ENCODE measurements around the gene CTBP2.

The CTBP2 gene

DNA sequence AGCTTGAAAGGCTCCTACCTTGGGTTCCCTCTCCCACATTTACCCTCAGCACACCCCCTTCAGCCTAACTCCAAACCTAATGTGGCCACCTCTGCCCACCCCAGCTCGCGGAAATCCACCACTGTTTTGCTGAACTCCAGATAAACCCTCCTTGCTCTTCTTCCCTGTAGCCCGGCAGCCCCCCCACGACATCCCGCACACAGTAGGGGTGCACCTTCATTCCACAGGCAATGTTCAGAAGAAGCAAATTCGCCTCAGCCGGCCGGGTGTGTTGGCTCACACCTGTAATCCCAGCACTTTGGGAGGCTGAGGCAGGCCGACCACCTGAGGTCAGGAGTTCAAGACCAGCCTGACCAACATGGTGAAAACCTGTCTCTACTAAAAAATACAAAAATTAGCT is 17.4 kb downstream of the CTBP2 start:
- DNase-seq, result no peak

DNA sequence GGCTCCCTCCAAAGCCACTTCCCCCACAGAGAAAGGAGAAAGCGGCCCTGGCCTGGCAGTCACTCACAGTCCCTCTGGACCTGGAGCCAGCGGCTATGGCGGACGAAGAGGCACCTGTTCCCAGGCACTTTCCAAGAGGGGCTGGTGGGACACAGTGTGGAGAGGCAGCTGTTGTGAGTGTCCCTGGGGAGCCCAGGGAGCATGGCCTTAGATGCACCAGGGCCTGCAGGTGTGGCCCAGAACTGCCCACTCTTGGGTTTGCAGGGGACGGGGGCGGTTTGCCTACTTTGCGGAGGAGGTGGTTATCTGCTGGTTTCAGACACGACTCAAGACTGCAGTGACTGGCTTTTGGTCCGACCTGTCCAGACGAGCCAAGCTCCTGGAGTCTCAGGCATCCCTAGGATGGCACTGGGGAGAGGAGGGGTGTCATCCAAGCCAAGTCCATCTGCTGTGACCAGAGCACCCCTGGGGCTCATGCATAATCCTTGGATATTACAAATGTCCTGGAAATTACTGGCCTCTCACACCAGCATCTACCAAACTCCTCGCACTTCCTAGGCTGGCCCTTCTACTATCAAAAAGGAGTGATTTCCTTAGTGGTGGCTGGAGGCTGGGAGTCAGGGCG is 18.4 kb downstream of the CTBP2 start:
- no peak for DNase-seq

DNA sequence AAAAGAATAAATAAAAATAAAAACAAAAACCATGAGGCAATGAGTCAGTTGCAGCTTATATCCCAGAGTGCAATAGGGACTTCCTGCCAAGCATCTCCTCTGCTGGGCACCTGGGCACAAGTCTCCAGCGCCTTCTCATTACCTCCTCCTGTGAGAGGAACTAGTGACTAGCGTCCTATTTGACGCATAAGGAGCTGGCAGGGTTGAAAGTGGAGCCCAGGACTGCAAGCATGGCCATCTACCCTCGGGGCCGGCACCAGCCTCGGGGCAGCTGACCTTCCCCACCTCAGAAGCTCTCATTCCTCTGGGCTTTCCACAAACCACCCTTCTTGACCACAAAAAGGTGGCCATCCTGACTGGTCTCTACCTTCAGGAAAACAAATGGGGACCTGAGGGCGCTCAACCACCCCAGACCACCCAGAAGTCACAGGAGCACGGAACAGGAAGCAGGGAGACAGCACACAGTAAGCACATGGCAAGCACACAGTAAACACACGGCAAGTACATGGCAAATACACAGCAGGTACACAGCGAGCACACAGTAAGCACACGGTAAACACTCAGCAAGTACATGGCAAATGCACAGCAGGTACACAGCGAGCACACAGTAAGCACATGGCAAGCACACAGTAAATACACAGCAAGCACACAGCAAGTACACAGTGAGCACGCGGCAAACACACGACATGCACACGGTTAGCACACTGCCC is 19.1 kb downstream of the CTBP2 start:
- no peak for DNase-seq

DNA sequence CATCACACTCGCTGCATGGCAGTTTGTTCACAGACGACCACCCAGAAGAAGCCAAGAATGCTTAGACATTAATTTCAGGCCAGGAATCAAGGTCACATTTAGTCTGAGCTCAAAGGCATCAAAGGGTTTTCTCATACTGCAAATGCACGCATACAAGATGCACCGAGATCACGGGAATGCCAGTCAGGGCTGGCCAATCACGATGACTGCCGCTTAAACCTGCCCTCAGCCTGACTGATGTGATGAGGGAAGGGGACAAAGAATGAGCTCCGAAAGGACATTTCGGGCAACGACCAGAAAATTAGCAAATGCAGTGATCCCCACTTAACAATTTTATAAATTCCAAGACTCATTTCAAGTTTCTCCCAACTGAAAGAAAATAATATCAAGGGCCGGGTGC is 20.2 kb downstream of the CTBP2 start:
- DNase-seq, result no peak

DNA sequence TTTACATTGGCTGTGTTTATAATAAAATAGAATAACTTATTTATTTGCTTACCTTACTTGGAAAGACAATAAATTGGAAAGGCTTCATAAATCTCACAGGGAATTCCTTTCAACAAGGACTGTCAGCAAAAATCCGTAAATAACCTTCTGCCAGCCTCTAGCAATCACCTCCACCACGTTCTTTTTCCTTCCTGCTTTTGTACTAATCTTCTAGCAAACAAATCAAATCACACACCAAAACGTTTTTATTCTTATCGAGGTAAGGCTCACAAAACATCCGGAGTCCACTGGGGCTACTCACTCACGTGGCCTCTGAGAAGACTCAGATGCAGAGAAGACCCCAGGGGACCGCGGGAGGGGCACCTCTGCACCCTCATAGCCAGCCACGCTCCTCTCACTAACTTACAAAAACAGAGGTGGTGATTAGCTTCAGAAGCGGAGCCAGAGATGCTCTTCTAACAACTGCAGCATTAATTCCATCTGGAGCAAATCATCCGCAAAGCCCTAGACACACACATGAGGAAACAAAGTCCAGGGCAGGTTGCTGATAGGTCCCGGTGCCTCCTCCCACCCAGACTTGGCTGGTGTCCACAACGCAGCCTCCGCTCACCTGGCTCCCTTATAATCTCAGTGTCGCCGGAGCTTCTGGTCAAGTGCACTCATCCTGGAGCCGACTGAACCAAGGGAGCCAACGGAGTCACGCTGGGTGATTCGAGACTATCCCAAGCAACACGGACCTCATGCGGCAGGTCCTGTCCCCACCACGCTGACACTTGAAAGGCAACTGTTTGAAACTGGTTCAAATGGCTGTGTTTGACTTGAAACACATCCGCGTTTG is 22.5 kb downstream of the CTBP2 start:
- DNase-seq, result no peak

DNA sequence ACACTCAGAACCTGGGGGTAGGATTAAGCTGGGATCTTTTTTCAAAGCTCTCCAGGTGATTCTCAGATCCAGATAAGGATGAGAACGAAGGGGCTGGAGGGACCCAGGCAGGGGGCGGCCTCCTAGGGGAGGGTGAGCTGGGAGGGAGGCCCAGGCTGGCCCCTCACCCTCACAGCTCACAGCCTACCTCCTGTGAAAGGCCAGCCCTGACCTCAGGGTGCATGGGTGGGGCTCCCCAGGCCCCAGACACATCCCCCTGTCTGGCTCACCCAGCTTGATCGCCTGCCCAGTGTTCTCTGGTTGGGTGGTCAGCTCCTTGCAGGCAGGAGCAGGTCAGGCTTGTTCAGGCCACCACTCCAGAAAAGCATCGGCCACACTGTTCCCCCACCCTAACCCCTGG is 24.3 kb downstream of the CTBP2 start:
- DNase-seq, result no peak

DNA sequence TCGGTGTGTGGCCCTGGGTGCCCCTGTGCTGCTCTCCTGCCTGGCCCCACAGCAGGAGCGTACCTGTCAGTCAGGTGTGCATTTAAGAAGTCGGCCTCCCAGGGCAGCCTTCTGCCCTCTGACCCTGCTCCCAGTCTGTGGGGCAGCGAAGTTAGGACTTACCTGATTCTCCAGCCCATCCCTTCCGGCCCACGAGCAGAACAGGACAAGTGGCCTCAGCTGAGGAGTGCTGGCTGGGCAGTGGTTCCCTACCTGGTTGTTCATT is 24.7 kb downstream of the CTBP2 start:
- no peak for DNase-seq

DNA sequence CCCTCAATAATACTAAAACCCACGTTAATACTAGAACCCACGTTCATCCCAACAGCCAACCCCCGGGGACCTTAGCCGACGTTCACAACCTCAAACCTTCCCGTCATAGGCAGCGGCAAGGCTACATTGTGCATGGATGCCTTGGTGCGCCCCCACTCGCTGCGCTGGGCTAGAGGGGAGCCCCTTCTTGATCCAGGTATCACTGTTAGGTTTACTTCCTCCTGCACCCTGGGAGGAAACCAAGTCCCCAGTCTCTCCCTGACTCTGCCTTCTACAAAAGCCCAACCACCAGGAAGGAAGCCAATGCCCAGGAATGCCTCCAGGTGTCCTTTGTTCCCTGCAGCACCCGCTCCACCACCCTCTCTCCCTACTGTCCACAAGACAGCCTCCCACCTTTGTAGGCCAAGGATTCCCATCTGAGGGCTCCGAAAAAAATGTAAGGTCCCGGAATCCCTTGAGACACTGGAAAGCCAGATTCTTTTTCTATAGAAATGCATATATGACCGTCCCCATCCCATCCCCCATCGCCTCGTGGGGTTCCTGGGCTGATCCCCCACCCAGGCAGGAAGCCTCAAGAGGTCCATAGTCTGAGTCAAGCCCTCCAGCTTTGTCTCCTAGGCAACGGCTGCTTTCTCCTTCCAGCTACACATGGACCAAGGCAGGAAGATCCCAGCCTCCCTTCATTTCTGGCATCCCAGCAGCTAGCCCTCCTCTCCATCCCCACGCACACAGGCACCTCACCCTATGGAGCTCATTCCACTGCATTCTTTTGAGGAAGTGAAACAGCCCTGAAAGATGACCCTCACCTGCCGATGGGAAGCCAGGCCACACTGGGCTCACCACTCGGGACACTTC is 25.2 kb downstream of the CTBP2 start:
- DNase-seq, result no peak

DNA sequence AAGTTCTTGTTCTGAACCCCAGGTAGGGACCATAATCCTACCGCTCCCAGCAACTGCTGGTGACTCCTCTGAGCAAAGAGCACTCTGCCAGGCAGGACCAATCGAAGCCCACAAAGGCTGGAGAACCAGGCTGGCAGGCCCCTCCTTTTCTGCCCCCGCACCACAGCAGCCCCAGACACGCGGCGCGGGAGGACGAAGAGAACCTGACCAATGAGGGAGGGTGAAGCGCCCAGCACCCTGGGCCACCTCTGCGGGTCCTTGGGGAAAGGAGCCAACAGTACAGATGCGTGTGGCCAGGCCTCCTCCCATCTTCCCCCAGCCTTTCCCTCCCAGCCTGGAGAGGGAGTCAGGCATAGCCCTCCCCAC is 25.9 kb downstream of the CTBP2 start:
- no peak for DNase-seq

DNA sequence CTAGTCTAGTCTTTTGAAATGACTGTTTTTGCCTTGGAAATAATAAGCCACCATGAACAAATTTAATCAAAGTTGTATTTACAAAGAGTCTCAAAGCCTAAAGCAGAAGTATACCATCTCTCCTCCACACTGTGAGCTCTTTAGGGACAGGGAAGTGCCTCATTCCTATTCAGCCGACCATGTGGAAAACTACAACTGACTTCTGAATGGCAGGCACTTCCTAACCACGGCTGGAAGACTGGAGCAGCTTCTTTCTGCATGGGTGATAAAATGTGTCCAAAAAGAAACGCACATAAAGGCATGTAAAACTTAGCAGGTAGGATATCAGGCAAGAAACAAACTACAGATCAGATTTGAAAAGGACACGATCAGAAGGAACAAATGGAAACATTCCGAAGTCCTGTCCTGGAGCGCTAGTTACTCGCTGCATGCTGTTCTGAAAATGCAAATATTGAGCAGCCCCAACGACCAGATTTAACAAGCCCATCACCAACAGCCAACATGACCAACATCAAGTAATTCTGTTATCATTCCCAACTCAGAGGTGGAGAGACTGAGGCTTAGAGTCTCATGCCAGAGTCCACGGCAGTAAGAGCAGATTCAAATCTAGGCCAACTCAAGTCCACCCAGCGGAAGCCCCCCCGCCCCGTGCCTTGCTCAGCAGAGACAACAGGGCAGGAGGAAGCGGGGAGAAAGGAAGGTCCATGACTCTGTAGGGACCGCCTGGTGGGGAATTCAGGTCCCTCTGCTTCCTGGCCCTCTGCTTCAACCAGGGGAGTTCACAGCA is 26.5 kb downstream of the CTBP2 start:
- no peak for DNase-seq

DNA sequence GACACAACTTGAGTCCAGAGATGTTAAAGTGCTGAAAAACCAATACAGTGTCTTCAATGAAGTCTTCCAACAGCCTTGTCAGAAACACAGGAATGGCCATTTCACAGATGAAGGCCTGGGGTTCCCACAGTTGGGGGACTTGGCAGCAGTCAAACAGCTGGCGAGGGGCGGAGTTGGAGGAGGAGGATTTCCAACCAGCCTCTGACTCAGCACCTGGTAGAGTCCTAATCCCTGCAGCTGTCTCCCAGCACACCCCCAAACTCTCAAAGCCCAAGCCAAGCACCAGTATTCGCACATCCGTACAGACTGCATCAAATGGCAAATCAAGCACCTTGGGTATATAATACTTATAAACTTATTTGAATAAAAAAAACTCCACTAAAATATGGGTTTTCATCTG is 28.0 kb downstream of the CTBP2 start:
- DNase-seq, result no peak

DNA sequence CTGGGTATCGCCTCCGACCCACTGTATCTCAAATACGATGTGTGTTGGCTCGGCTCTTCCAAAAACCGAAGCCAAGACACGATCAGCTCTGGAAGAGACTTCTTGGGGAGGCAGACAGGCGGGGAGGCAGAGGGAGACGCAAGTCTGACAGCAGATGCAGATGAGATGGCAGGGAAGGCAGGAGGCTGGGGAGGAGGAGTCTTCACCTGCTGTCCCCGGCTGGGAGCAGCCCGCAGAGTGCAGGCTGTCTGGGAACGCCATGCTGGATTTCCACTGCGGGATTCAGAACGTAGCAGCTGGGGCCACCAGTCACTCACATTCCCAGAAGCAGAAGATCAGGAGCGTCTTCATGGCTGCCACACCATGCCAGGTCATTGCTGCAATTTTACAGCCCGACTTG is 29.4 kb downstream of the CTBP2 start:
- no peak for DNase-seq

DNA sequence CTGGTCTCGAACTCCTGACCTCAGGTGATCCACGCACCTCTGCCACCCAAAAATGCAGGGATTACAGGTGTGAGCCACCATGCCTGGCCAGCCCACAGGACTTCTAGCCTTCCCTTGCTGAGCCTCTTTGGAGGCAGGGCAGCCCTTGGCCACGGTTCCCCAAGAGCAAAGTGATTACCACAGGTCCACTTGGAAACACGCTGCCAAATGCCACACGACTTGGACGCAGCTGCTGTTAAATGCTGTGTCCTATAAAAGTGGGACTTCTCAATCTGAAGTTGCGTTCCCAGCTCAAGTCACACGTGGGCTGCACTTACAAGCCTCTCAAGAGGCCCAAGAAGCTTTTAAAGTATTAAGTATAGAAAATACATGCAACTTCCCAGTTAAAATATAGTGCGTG is 30.1 kb downstream of the CTBP2 start:
- DNase-seq, result no peak

DNA sequence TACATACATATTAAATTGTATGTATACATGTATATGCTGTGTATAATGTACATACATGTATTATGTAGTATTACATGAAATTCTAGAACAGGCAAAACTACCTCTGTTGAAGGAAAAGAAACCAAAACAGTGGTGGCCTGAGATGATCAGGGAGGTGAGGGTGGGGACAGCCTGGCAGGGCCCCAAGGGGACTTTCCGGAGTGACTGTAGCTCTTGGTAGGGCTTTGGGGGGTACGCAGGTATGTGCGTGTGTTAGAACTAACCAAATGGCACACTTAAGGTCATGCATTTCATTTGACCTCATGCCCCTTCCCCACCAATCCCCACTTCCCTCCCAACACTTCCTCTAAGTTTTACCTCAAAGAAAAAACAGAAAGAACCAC is 31.3 kb downstream of the CTBP2 start:
- DNase-seq, result no peak

DNA sequence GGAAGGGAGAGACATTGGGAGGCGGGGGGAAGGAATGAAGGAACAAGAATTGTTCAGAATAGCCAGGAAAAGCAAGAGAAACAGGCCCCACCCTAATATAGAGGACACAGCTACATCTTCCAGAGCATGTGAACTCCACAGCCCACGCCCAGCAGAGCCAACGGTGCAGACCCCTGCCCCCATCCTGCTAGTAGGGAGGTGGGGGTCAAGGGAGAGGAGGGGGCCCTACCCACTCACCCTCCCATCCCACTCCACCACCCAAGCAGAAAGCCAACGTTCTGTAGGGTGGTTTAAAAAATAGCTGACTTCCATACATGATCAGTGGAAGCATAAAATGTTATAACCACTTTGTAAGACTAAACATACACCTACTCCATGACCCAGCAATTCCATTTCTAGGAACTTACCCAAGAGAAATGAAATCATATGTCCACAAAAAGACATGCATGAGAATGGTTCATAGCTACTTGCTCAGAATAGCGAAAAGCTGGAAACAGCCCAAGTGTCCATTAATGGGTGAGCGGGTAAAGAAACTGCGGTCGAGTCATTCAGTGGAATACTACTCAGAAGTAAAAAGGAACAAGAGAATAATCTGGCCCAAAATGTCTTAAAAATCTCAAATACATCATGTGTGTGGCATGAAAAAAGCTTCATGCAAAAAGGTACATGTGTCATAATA is 31.8 kb downstream of the CTBP2 start:
- DNase-seq, result no peak

DNA sequence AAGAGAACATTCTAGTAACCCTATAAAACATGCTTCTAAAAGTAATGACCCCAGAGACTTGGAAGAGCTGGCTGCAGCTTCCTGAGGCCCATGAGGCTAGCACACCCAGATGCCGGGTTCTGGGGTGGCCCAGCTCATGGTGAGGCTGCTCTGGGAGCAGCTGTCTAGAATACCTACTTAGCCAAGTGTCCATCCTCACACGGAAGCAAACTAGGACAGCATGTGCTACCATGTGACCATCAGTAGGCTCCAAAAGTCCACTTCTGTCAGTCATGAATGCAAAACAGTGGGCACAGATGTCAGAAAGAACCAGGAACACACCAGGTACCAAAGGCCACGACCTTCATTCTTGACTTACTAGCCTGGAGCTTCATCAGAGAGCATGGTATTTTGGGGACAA is 32.4 kb downstream of the CTBP2 start:
- DNase-seq, result no peak

DNA sequence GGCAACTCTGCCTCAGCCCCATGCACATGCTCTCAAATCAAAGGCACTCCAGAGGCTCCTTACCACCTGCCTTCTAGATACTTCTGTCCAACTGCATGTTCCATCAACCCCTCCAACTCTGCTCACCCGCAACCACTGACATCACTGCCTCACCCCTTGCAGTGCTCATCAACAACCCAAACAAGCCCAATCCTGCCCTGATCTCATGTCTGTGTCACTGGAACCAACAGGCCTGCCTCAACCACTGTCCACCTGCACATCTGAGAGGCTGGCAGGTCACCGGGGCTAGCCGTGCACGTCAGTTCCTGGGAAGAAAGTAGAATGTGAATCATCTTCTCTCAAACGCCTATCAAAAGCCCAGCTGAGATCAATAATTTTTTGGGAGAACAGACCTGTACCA is 33.3 kb downstream of the CTBP2 start:
- DNase-seq, result no peak

DNA sequence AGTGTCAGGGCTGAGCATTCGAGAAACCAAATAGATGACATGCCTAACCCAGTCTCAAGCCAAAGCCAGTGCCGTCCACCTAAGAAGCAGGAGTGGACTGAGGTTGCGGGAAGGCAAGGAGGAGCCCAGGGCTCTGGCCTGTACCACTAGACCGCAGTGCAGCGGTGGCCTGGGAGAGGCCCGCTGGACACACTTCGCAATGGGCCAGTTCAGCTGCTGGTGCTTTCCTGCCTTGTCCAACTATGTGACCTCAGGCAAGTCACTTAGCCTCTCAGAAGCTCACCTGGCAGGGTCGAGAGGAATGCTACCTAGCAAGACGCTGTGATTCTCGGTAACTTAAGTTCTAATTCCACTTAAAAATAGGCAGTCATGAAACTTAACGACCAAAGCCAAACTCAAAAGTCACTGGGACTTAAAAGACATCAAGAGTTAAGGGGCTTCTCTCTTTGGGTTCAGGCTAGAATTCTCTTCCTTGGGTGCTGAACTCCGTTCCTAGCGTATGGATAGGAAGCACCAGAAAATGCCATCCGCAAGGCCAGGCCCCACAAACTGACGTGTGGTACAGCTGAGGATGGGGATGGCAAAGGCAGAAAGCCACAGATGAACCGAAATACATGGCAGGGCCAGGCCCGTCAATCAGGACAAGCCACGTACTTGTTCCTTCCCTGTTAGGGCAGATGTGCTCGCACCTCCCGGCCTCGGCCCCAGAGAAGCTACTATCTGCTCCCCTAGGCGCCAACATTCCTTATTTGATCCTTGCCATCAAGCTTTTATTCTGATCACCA is 34.2 kb downstream of the CTBP2 start:
- DNase-seq, result no peak

DNA sequence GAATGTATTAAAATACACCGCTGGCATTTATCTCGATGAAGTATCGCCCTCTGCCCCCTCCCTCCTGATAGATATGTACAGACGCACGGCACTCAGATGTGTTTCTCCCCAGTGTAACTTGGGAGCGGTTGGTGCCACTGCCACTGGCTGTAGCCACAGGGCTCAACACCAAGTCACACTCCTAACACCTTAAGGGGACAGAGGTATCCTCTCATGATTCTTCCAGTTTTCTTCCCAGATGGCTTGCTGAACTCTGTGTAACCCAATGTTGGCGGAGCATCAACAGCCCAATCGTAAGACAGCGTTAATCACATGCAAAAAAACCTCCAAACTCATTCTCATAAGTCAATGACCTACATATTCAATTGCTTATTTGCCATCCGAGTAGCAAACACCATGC is 35.5 kb downstream of the CTBP2 start:
- DNase-seq, result no peak

DNA sequence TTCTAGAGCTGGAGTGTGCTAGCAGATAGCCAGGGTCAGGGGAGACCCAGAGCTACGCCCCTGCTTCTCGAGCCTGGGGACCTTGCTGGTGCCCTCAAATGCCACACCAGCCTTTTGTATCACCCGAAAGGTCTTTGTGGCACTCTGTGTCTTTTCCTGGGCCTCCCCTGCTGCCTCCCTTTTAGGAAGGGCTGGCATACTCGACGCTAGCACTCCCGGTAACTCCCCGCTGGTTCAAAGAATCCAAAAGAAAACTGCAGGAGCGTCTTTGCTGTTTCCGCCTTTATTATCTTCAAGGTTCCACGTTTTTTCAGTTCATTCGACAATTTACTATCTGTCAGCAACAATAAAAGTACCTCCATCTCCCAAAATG is 36.3 kb downstream of the CTBP2 start:
- no peak for DNase-seq

DNA sequence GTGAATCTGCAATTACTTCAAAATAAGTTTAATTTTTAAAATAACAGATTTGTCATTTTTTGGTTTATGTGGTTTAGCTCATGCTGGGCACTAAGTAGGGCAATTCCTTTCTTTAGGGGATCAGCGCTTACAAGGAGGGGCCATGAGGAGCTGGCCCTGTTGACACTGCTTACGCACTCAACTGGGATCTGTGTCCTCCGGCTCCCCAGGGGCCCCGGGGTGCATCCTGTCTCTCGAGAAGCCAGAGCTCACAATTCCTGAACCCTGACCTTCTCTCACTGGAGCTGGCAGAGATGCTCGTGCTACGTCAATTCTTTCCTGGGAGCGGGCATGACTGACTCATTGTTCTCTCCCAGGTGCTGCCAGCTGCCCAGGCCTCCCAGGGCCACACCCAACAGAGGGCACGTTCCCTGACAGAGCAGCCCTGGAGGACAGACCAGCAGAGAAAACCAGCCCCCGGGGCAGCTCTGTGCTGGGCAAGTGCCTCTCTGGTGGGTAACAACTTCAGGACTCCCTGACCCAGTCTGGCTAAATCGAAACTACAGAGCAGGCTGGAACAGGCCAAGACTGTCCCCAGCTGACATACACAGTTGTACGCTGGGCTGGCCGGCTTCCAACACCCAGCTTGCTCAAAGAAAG is 36.8 kb downstream of the CTBP2 start:
- DNase-seq, result no peak

Data from activated gamma-delta T cell treated with Interleukin-2 at 50 U/mL for 16 hours (primary cell).